IMR-90 (cell line): Measurements from ENCODE around the gene RBM28. TPM values are rescaled to one million over a fixed set of nuclear protein-coding genes. Genes with fewer than 3 reads are reported as not detected.
"Not testable (repeated sequence)": the region's sequence is repeated elsewhere in the genome, so short reads cannot be mapped to it uniquely, and the experiment has no call there.

Experiments
- ATAC-seq: fragments of 200-7000 bp; cut with Tn5 transposase; 2 replicates; pipeline ENCODE4 v1.9.1; 2020; ENCODE audit warnings: low read depth, mild to moderate bottlenecking, moderate library complexity
- BruUV-seq: library from RNA; stranded (reverse); fragments of 400-500 nt; replicated peaks from 2 replicates; lab custom pipeline; 2021; lab: Mats Ljungman, UMichigan
- CTCF ChIA-PET: fragments of 300-600 bp; formaldehyde crosslinking; extraction: SDS; loops from one replicate; lab custom pipeline; 2021; ENCODE audit warnings: antibody characterized with exemption; lab: Yijun Ruan, JAX
- POLR2A ChIA-PET: fragments of 300-600 bp; sonication (Branson Sonifier 250); formaldehyde crosslinking; loops from one replicate; lab custom pipeline; 2022; ENCODE audit warnings: antibody characterized with exemption; ENCODE audit not compliant: unreplicated experiment; lab: Charles Lee
- DNase-seq: peaks from one replicate; pipeline ENCODE4 v3.0.0; 2013
- H2AFZ ChIP-seq: replicated peaks from 2 replicates; pipeline ENCODE3; 2013; ENCODE audit warnings: low read length, mild to moderate bottlenecking; ENCODE audit not compliant: poor library complexity
- H2AK5ac ChIP-seq: 2 replicates; pipeline ENCODE4 v1.6.1; 2013; ENCODE audit warnings: low read depth, low read length, inconsistent platforms
- H2AK9ac ChIP-seq: replicated peaks from 2 replicates; pipeline ENCODE3; 2013; ENCODE audit warnings: mild to moderate bottlenecking, low read depth, low read length, moderate library complexity; ENCODE audit not compliant: poor library complexity
- H2BK120ac ChIP-seq: 2 replicates; pipeline ENCODE4 v1.6.1; 2013; ENCODE audit warnings: low read depth, low read length, inconsistent platforms
- H2BK15ac ChIP-seq: 3 replicates; pipeline ENCODE4 v1.6.1; 2013; ENCODE audit warnings: low read depth, low read length, inconsistent platforms
- H2BK20ac ChIP-seq: 2 replicates; pipeline ENCODE4 v1.6.1; 2013; ENCODE audit warnings: low read depth, mild to moderate bottlenecking, inconsistent platforms, low read length, moderate library complexity
- H2BK5ac ChIP-seq: 2 replicates; pipeline ENCODE4 v1.6.1; 2013; ENCODE audit warnings: mild to moderate bottlenecking, low read depth, low read length, inconsistent platforms; ENCODE audit not compliant: poor library complexity, severe bottlenecking
- H3K14ac ChIP-seq: replicated peaks from 2 replicates; pipeline ENCODE4 v1.6.1; 2013; ENCODE audit warnings: low read depth, low read length, inconsistent platforms
- H3K18ac ChIP-seq: 2 replicates; pipeline ENCODE4 v1.6.1; 2013; ENCODE audit warnings: low read depth, low read length, control low read depth
- H3K23ac ChIP-seq: 2 replicates; pipeline ENCODE4 v1.6.1; 2013; ENCODE audit warnings: low read depth, low read length, inconsistent platforms
- H3K27ac ChIP-seq: 2 replicates; pipeline ENCODE4 v1.5.1; 2013; ENCODE audit warnings: mild to moderate bottlenecking, control low read depth, low read length; ENCODE audit not compliant: insufficient read depth
- H3K27me3 ChIP-seq: 2 replicates; pipeline ENCODE4 v1.6.1; 2013; ENCODE audit warnings: low read length; ENCODE audit not compliant: control insufficient read depth, insufficient read depth
- H3K36me3 ChIP-seq: 2 replicates; pipeline ENCODE4 v1.6.1; 2013; ENCODE audit warnings: low read length, mixed read lengths; ENCODE audit not compliant: control insufficient read depth, insufficient read depth
- H3K4ac ChIP-seq: 2 replicates; pipeline ENCODE4 v1.6.1; 2013; ENCODE audit warnings: low read depth, low read length, inconsistent platforms
- H3K4me1 ChIP-seq: 2 replicates; pipeline ENCODE4 v1.6.1; 2013; ENCODE audit warnings: low read length, mixed read lengths; ENCODE audit not compliant: control insufficient read depth, insufficient read depth
- H3K4me2 ChIP-seq: 2 replicates; pipeline ENCODE4 v1.6.1; 2013; ENCODE audit warnings: low read depth, mild to moderate bottlenecking, control low read depth, low read length, moderate library complexity
- H3K4me3 ChIP-seq: 2 replicates; pipeline ENCODE4 v1.5.1; 2013; ENCODE audit warnings: low read depth, mild to moderate bottlenecking, control low read depth, low read length, moderate library complexity; ENCODE audit not compliant: insufficient read depth
- H3K56ac ChIP-seq: 2 replicates; pipeline ENCODE4 v1.6.1; 2013; ENCODE audit warnings: low read length, inconsistent platforms; ENCODE audit not compliant: insufficient read depth; ENCODE audit errors: extremely low read depth
- H3K79me1 ChIP-seq, 2 experiments: 2 replicates each; pipeline ENCODE4 v1.6.1; 2013; ENCODE audit warnings: low read length in 2 of 2, inconsistent platforms in 1 of 2, low read depth in 1 of 2
- H3K9ac ChIP-seq: 2 replicates; pipeline ENCODE4 v1.6.1; 2013; ENCODE audit warnings: low read depth, low read length, control low read depth
- H3K9me1 ChIP-seq: 2 replicates; pipeline ENCODE4 v1.6.1; 2013; ENCODE audit warnings: low read length, inconsistent platforms; ENCODE audit not compliant: insufficient read depth
- H3K9me3 ChIP-seq: 2 replicates; pipeline ENCODE4 v1.6.1; 2013; ENCODE audit warnings: low read length; ENCODE audit not compliant: control insufficient read depth, insufficient read depth
- H4K20me1 ChIP-seq: 2 replicates; pipeline ENCODE4 v1.6.1; 2013; ENCODE audit warnings: low read length, inconsistent platforms; ENCODE audit not compliant: insufficient read depth
- H4K5ac ChIP-seq: 2 replicates; pipeline ENCODE4 v1.6.1; 2013; ENCODE audit warnings: mild to moderate bottlenecking, low read depth, low read length, control low read depth
- H4K8ac ChIP-seq, 2 experiments: 2 replicates each; pipeline ENCODE4 v1.6.1; 2013; ENCODE audit warnings: low read depth in 2 of 2, low read length in 2 of 2, control low read depth in 1 of 2, inconsistent platforms in 1 of 2
- H4K91ac ChIP-seq: 2 replicates; pipeline ENCODE4 v1.6.1; 2013; ENCODE audit warnings: low read depth, low read length, inconsistent platforms; ENCODE audit not compliant: insufficient read depth
- WGBS, 2 experiments: methylation state at CpG; one replicate each; pipeline versions ENCODE4 v1.1.5 to v1.1.7; 2013; ENCODE audit warnings: missing lambda C conversion rate in 2 of 2; ENCODE audit not compliant: insufficient read length in 1 of 2; ENCODE audit errors: extremely low coverage in 2 of 2; 5-methylcytosine and 5-hydroxymethylcytosine counted together
- dilution Hi-C: fragments of 300-500 bp; cut with HindIII; formaldehyde crosslinking; loops from one replicate; pipeline ENCODE4 v1.14.3; 2018; ENCODE audit warnings: low sequenced_read_pairs; ENCODE audit not compliant: unreplicated experiment
- in situ Hi-C: fragments of 300-500 bp; cut with MboI; formaldehyde crosslinking; loops from 3 replicates; pipeline ENCODE4 v1.14.3; 2019; ENCODE audit warnings: low sequenced_read_pairs, inconsistent platforms, mixed read lengths
- intact Hi-C: fragments of 100-400 bp; cut with micrococcal nuclease; formaldehyde crosslinking; loops from 2 replicates; pipeline ENCODE4 v1.10.0; 2022
- polyA plus RNA-seq, 3 experiments: library from polyadenylated mRNA; depleted of rRNA; stranded (reverse); fragments of >200 nt; gene quantifications; 2 replicates each; pipeline ENCODE4 v1.2.3, GENCODE V29; 2012; ENCODE audit warnings: low replicate concordance in 1 of 3
- total RNA-seq: library from RNA; depleted of rRNA; stranded (reverse); fragments of >200 nt; gene quantifications from 2 replicates; pipeline ENCODE4 v1.2.3, GENCODE V29; 2012

RBM28 gene
- total and polyA plus RNA-seq, 2 of the 4 experiments (the other 2 are of a cell fraction) = 12.4 to 20.4 TPM

- in situ Hi-C loops, H2AK9ac ChIP-seq, H3K9ac ChIP-seq, dilution Hi-C loops, H3K9me1 ChIP-seq, DNase-seq, H4K20me1 ChIP-seq, H4K5ac ChIP-seq, H4K8ac ChIP-seq, H2BK5ac ChIP-seq, BruUV-seq, H3K27ac ChIP-seq, intact Hi-C loops, H3K14ac ChIP-seq, POLR2A ChIA-PET, H2AK5ac ChIP-seq, H2BK15ac ChIP-seq, H3K4me3 ChIP-seq, H3K56ac ChIP-seq, CTCF ChIA-PET, H3K36me3 ChIP-seq, H2BK20ac ChIP-seq, H3K18ac ChIP-seq, ATAC-seq, H2BK120ac ChIP-seq, H3K4ac ChIP-seq, H3K4me2 ChIP-seq, H3K4me1 ChIP-seq, H3K79me1 ChIP-seq, H3K23ac ChIP-seq, H2AFZ ChIP-seq, H4K91ac ChIP-seq: not testable (repeated sequence)
- peaks cover 10% of the 10 kb centered on the region for H3K9me3 ChIP-seq
- no CpG with 5 or more reads among the region's 1 CpG for WGBS, 2 experiments
- peaks cover 11% of the 10 kb centered on the region for H3K27me3 ChIP-seq
These were observed 63.3 kb downstream of the RBM28 start for GRCh38 chr7:128280451-128280850.
